BLaER1 treated with 17β-estradiol and CSF1 and Interleukin-3, amounts not matched to agents 10 nM and 100 nM (cell line): Measurements from ENCODE around the gene FILIP1.

Source experiments
- H3K27ac ChIP-seq, 11 experiments: shearing (Covaris generic); formaldehyde crosslinking; 2 replicates each; pipeline ENCODE4 v1.8.1; 2022
- H3K27me3 ChIP-seq, 11 experiments: shearing (Covaris generic); formaldehyde crosslinking; 2 replicates each; pipeline ENCODE4 v1.8.1; 2022
- H3K36me3 ChIP-seq, 11 experiments: shearing (Covaris generic); formaldehyde crosslinking; 2 replicates each; pipeline ENCODE4 v1.8.1; 2022
- H3K4me1 ChIP-seq, 10 experiments: shearing (Covaris generic); formaldehyde crosslinking; 2 replicates each; pipeline ENCODE4 v1.8.1; 2022
- H3K4me2 ChIP-seq, 11 experiments: shearing (Covaris generic); formaldehyde crosslinking; 2 replicates each; pipeline ENCODE4 v1.8.1; 2022
- H3K4me3 ChIP-seq, 10 experiments: shearing (Covaris generic); formaldehyde crosslinking; 2 replicates each; pipeline ENCODE4 v1.8.1; 2022
- H3K9ac ChIP-seq, 11 experiments: shearing (Covaris generic); formaldehyde crosslinking; 2 replicates each; pipeline ENCODE4 v1.8.1; 2022
- H3K9me3 ChIP-seq, 11 experiments: shearing (Covaris generic); formaldehyde crosslinking; replicated peaks in 1 of 11; 2 replicates each; pipeline ENCODE4 v1.8.1; 2022
- H4K20me1 ChIP-seq, 11 experiments: shearing (Covaris generic); formaldehyde crosslinking; 2 replicates each; pipeline ENCODE4 v1.8.1; 2022
- Cebpa-rat ChIP-seq, 11 experiments: shearing (Covaris generic); IDR thresholded peaks; 2 replicates each; pipeline ENCODE4 v1.8.1; 2022

Gene FILIP1

GRCh38 chr6:75409928-75410327 is 83.7 kb downstream of the FILIP1 start:
- Histone ChIP-seq H3K27me3 (no peaks in the 10 kb centered on the region), H3K27ac (no peak overlapping the region), H3K4me2 (peak overlapping the region in 2 of 11 experiments; percentile 11 to 28; a peak in 2 of 22 replicates), H4K20me1 (no peaks in the 10 kb centered on the region), H3K9me3 (peaks cover 5 to 23% (median 15%) of the 10 kb centered on the region in 11 experiments; a peak in 19 of 22 replicates), H3K36me3 (no peaks in the 10 kb centered on the region), H3K4me1 (peaks cover 0 to 13% (median 7%) of the 10 kb centered on the region in 10 experiments; a peak in 10 of 20 replicates), H3K9ac (no peak overlapping the region), H3K4me3 (no peak overlapping the region)
- TF ChIP-seq Cebpa-rat (IDR thresholded peaks at IDR 0.05): no peak

DNA sequence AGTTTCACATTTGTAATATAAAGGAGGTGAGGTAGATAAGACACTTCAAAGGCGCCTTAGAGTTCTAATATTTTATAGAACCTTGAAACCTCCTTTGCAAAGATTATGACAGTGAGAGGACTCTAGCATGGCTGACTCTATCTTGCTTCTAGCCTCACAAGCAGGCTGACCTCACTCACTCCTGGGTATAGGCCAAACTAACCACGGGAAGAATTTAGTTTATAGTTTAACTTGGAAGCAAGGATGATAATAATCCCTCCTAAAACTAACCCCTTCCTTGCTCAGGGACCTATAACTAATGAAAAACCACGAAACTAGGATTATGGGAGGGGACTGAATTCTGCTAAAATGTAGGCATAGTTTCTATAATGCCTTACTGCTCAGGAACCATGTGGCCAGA is 84.3 kb downstream of the FILIP1 start:
- Histone ChIP-seq H3K4me1 (peaks cover 0 to 13% (median 7%) of the 10 kb centered on the region in 10 experiments; a peak in 10 of 20 replicates), H3K27me3 (no peaks in the 10 kb centered on the region), H3K4me2 (no peak overlapping the region), H3K27ac (no peak overlapping the region), H3K4me3 (no peak overlapping the region), H3K9me3 (peaks cover 5 to 23% (median 15%) of the 10 kb centered on the region in 11 experiments; a peak in 19 of 22 replicates), H3K36me3 (no peaks in the 10 kb centered on the region), H3K9ac (no peak overlapping the region), H4K20me1 (no peaks in the 10 kb centered on the region)
- TF ChIP-seq Cebpa-rat (IDR thresholded peaks at IDR 0.05): no peak

GRCh38 chr6:75403563-75404080 is 90.0 kb downstream of the FILIP1 start:
- Histone ChIP-seq H3K36me3 (no peaks in the 10 kb centered on the region), H3K9me3 (peaks cover 0 to 2% (median 0%) of the 10 kb centered on the region in 11 experiments; a peak in 1 of 22 replicates), H3K9ac (no peak overlapping the region), H3K4me3 (no peak overlapping the region), H4K20me1 (no peaks in the 10 kb centered on the region), H3K27ac (no peak overlapping the region), H3K4me2 (no peak overlapping the region), H3K4me1 (no peaks in the 10 kb centered on the region), H3K27me3 (no peaks in the 10 kb centered on the region)
- no peak for TF ChIP-seq Cebpa-rat (IDR thresholded peaks at IDR 0.05)

DNA sequence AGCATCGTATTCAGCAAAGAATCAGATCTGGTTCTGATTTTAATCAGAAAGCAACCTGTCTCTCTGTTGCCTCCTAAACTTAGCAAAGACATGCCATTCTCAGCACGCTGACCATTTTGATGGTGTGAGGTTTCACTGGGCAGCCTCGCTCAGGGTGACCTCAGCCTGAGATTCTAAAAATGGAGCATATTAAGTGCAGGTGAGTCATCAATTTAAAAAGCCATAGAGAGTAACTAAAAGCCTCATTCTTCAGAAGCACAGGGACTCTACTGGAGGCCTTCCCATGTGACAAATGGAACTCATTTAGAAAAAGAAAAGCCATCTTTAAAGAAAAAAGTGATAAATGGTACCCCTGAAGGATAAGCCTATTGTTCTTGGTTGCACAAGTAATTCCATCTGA is 91.3 kb downstream of the FILIP1 start:
- H3K36me3 ChIP-seq: no peaks in the 10 kb centered on the region
- H3K4me2 ChIP-seq: no peak overlapping the region
- H3K9ac ChIP-seq: no peak overlapping the region
- TF ChIP-seq Cebpa-rat (IDR thresholded peaks at IDR 0.05): no peak
- no peak overlapping the region for H3K27ac ChIP-seq
- no peaks in the 10 kb centered on the region for H3K27me3 ChIP-seq
- H3K4me3 ChIP-seq: no peak overlapping the region
- no peaks in the 10 kb centered on the region for H4K20me1 ChIP-seq
- 0 out of 20 replicates have a peak, but pooled peaks cover 0 to 3% (median 0%) of the 10 kb centered on the region in 10 experiments for H3K4me1 ChIP-seq
- no peaks in the 10 kb centered on the region for H3K9me3 ChIP-seq

DNA sequence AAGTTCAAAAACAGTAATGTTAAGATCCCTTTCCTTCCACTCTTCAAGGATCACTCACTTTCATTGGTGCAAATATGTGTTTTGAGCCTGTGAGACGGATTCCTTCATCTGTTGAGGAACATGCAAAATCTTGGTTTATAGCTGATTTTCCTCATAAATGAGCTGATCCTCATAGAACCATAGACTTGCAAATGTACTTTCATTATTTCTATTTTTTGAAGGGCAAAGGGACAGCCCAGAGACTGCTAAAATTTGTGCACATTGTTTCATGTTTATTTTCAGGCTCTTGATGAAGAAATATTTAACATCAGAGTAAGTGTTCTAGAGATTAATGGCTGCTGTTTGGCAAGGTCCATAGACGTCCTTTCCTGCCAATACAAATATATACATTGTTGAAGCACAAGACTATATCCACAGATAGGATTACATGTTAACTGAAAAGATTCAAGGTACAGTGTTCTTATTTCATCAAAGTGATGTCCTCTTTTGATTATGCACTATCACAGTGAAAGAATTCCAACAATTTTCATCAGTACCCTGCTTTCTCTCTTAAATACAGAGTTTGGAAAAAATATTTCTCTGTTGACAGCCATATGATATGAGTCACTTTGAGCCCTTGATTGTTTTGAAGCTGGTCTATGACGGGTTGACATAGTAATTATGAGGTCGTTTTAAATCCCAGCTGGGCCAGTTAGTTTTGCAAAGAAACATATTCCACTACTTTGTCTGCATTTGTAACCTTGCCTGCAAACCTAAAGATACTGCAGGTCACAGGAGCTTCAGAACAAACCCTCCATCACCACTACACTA is 95.7 kb downstream of the FILIP1 start:
- H3K9me3 ChIP-seq: peaks cover 0 to under 1% (median 0%) of the 10 kb centered on the region in 11 experiments; a peak in 1 of 22 replicates
- H3K4me1 ChIP-seq: 0 out of 20 replicates have a peak, but pooled peaks cover 0 to 3% (median 0%) of the 10 kb centered on the region in 10 experiments
- no peaks in the 10 kb centered on the region for H3K36me3 ChIP-seq
- no peaks in the 10 kb centered on the region for H3K27me3 ChIP-seq
- no peak overlapping the region for H3K9ac ChIP-seq
- H3K27ac ChIP-seq: no peak overlapping the region
- no peak overlapping the region for H3K4me3 ChIP-seq
- H4K20me1 ChIP-seq: no peaks in the 10 kb centered on the region
- no peak for TF ChIP-seq Cebpa-rat (IDR thresholded peaks at IDR 0.05)
- 0 out of 22 replicates have a peak overlapping the region, but pooled peaks of 1 of the 11 experiments have one; percentile 3 for H3K4me2 ChIP-seq

- H3K4me1 ChIP-seq: 0 out of 20 replicates have a peak, but pooled peaks cover 0 to 3% (median 0%) of the 10 kb centered on the region in 10 experiments
- no peaks in the 10 kb centered on the region for H4K20me1 ChIP-seq
- no peak overlapping the region for H3K4me3 ChIP-seq
- H3K36me3 ChIP-seq: no peaks in the 10 kb centered on the region
- H3K9ac ChIP-seq: no peak overlapping the region
- H3K27me3 ChIP-seq: no peaks in the 10 kb centered on the region
- H3K27ac ChIP-seq: no peak overlapping the region
- H3K9me3 ChIP-seq: peaks cover 0 to 7% (median 0%) of the 10 kb centered on the region in 11 experiments; a peak in 1 of 22 replicates
- no peak for TF ChIP-seq Cebpa-rat (IDR thresholded peaks at IDR 0.05)
- H3K4me2 ChIP-seq: no peak overlapping the region
These were observed 96.4 kb downstream of the FILIP1 start for GRCh38 chr6:75397171-75397570.

DNA sequence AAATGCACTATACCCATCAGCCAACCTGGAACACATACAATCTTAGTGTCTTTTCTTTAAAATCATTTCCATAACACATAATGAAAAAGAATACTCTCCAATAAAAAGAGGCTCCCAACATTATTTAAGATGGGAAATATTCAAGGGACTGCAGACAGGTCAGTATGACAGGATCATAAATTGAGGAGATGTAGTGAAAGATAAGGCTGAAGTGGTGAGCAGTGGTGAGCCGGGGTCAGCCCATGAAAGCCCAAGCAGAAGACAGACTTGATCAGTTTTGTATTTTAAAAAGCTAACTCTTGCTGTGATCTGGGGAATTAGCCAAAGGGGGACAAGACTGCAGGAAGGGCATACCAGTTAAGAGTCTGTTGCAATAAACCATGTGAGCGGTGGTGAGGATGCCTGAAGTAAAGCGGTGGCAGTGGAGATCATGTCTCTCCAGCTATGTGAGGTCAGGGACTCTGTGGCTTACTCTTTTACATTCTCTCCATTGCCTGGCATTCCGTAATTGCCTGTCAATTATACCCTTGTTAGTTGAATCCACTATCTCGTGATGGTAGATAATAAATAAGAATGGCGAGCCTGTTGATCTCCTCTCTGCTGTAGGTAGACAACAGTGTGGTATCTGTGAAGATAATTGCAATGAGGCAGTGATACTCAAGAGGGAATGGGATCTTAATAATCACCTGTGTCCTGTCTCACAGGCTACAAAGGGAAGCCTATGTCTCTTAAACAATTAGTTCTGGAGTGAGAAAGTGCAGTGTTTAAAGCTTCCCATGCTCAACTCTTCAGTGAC is 97.4 kb downstream of the FILIP1 start:
- Histone ChIP-seq H3K4me1 (0 out of 20 replicates have a peak, but pooled peaks cover 0 to 3% (median 0%) of the 10 kb centered on the region in 10 experiments), H3K36me3 (no peaks in the 10 kb centered on the region), H4K20me1 (no peaks in the 10 kb centered on the region), H3K27ac (no peak overlapping the region), H3K9ac (no peak overlapping the region), H3K9me3 (peaks cover 0 to 7% (median 0%) of the 10 kb centered on the region in 11 experiments; a peak in 1 of 22 replicates), H3K27me3 (no peaks in the 10 kb centered on the region), H3K4me3 (no peak overlapping the region), H3K4me2 (no peak overlapping the region)
- TF ChIP-seq Cebpa-rat (IDR thresholded peaks at IDR 0.05): no peak

DNA sequence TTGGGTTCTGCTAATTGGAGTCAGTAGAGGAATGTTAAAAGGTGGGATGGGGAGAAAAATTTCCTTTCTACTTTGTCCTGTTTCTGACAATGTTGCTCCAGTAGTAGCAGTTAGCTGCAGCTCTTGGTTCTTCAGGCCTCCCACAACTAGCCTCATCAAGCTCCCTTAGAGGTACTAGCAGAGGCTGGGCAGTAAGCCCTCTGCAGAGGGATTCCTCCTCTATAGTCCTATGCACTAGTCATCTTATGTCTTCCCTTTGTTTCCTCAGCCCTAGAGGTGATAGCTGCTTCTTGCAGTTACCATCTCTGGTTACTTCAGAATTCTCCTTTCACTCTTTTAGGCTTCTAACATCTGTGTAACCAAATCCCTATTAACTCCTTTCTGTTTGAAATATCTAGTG is 99.8 kb downstream of the FILIP1 start:
- Histone ChIP-seq H3K4me1 (0 out of 20 replicates have a peak, but pooled peaks cover 0 to 3% (median 0%) of the 10 kb centered on the region in 10 experiments), H4K20me1 (no peaks in the 10 kb centered on the region), H3K9ac (no peak overlapping the region), H3K4me3 (no peak overlapping the region), H3K4me2 (no peak overlapping the region), H3K9me3 (peaks cover 0 to 7% (median 0%) of the 10 kb centered on the region in 11 experiments; a peak in 1 of 22 replicates), H3K36me3 (no peaks in the 10 kb centered on the region), H3K27me3 (no peaks in the 10 kb centered on the region), H3K27ac (no peak overlapping the region)
- no peak for TF ChIP-seq Cebpa-rat (IDR thresholded peaks at IDR 0.05)

DNA sequence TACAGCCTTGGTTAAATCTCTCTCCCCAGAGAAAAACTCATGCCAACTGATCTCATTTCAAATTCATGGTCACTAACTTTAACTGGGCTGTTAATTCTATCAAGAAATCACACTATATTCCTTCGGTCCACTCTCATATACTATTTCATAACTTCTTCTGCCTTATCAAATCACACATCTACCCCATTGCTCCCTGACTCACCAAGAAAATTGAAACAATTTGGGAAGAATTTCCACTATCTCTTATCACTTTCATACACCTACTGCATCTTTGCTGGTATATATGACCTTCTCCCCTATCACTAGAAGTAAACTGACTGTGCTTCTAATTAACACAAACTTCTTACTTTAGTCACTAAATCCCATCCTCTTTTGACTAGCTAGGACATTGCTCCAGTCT is 102.3 kb downstream of the FILIP1 start:
- Histone ChIP-seq H3K4me2 (no peak overlapping the region), H3K9ac (no peak overlapping the region), H4K20me1 (no peaks in the 10 kb centered on the region), H3K9me3 (peaks cover 0 to 7% (median 0%) of the 10 kb centered on the region in 11 experiments; a peak in 6 of 22 replicates), H3K27ac (no peak overlapping the region), H3K36me3 (no peaks in the 10 kb centered on the region), H3K4me3 (no peak overlapping the region), H3K4me1 (peaks cover 0 to 5% (median 0%) of the 10 kb centered on the region in 10 experiments; a peak in 3 of 20 replicates), H3K27me3 (no peaks in the 10 kb centered on the region)
- TF ChIP-seq Cebpa-rat (IDR thresholded peaks at IDR 0.05): no peak
